GM06990 (cell line): ENCODE data around the gene CCDC106.

Source experiments
- DNase-seq: peaks from one replicate; pipeline ENCODE4 v3.0.0-alpha.2; 2011; ENCODE audit not compliant: insufficient read length; ENCODE audit errors: extremely low read depth
- H3K27me3 ChIP-seq: replicated peaks from 2 replicates; pipeline ENCODE4 v1.6.0; 2011; ENCODE audit warnings: low read length; ENCODE audit not compliant: control insufficient read depth, insufficient read depth
- H3K36me3 ChIP-seq: 2 replicates; pipeline ENCODE4 v1.5.1; 2011; ENCODE audit warnings: low read length; ENCODE audit not compliant: control insufficient read depth, insufficient read depth
- H3K4me3 ChIP-seq: replicated peaks from 2 replicates; pipeline ENCODE4 v1.5.1; 2011; ENCODE audit warnings: low read depth, mild to moderate bottlenecking, control low read depth, low read length
- CTCF ChIP-seq: IDR thresholded peaks from 2 replicates; pipeline ENCODE4 v1.5.1; 2011; ENCODE audit warnings: low read length, control low read depth, mild to moderate bottlenecking, inconsistent platforms; ENCODE audit not compliant: insufficient read depth, poor library complexity, severe bottlenecking

Gene CCDC106

GRCh38 chr19:55640577-55641425, 7.2 kb upstream of the CCDC106 start, which contains the start of gene ZNF580:
Gene ZNF580, plus strand, starts transcription at chr19:55641002. Its CDS starts 1,507 bp downstream, at chr19:55642509.
- TF ChIP-seq CTCF, result no peak
- Histone ChIP-seq H3K27me3 (no peaks in the 10 kb centered on the region), H3K36me3 (peaks cover 11% of the 10 kb centered on the region), H3K4me3 (peak within 1 kb of the TSS; percentile 90)
- peak; percentile 86 for DNase-seq

GRCh38 chr19:55641426-55642152, 6.4 kb upstream of the CCDC106 start:
- Histone ChIP-seq H3K4me3 (peak overlapping the region; percentile 90), H3K36me3 (peaks cover 11% of the 10 kb centered on the region), H3K27me3 (no peaks in the 10 kb centered on the region)
- TF ChIP-seq CTCF, result no peak
- DNase-seq, result no peak

GRCh38 chr19:55642153-55643002, 5.6 kb upstream of the CCDC106 start:
- DNase-seq, result peak; percentile 79
- Histone ChIP-seq H3K27me3 (no peaks in the 10 kb centered on the region), H3K36me3 (peaks cover 11% of the 10 kb centered on the region), H3K4me3 (peak overlapping the region; percentile 90)
- no peak for TF ChIP-seq CTCF

- H3K27me3 ChIP-seq, result no peaks in the 10 kb centered on the region
- peak; percentile 91 for DNase-seq
- H3K4me3 ChIP-seq, result peak within 1 kb of the TSS; percentile 90
- peaks cover 11% of the 10 kb centered on the region for H3K36me3 ChIP-seq
- no peak for TF ChIP-seq CTCF
These were observed 4.8 kb upstream of the CCDC106 start, which contains the start of gene ZNF581 for GRCh38 chr19:55643003-55643886. Gene ZNF581, plus strand, starts transcription at chr19:55643649. Its CDS starts 923 bp downstream, at chr19:55644572.

- H3K36me3 ChIP-seq, result peaks cover 11% of the 10 kb centered on the region
- H3K27me3 ChIP-seq, result no peaks in the 10 kb centered on the region
- DNase-seq, result no peak
- H3K4me3 ChIP-seq, result peak overlapping the region; percentile 90
- TF ChIP-seq CTCF, result no peak
These were observed 4.2 kb upstream of the CCDC106 start for GRCh38 chr19:55643887-55644176.
